Mesothelial cell of epicardium (in vitro differentiated cells): Measurements from ENCODE around the gene MB21D2. TPM values are rescaled to one million over a fixed set of nuclear protein-coding genes. Genes with fewer than 3 reads are reported as not detected.
"Not testable (repeated sequence)": the region's sequence is repeated elsewhere in the genome, so short reads cannot be mapped to it uniquely, and the experiment has no call there.

ENCODE experiments used
- DNase-seq, 2 experiments: peaks; one replicate each; pipeline ENCODE4 v3.0.0; 2021; ENCODE audit warnings: low spot score in 2 of 2; ENCODE audit not compliant: unreplicated experiment in 2 of 2
- H3K27ac Mint-ChIP-seq: 2 replicates; pipeline ENCODE4 v1.8.0; 2021; ENCODE audit warnings: mixed read lengths
- H3K27me3 Mint-ChIP-seq: 2 replicates; pipeline ENCODE4 v1.8.0; 2021; ENCODE audit warnings: low read depth, mixed read lengths
- H3K36me3 Mint-ChIP-seq: 2 replicates; pipeline ENCODE4 v1.8.0; 2021; ENCODE audit warnings: mixed read lengths
- H3K4me1 Mint-ChIP-seq: 2 replicates; pipeline ENCODE4 v1.8.0; 2021; ENCODE audit warnings: mixed read lengths
- H3K4me3 Mint-ChIP-seq: 2 replicates; pipeline ENCODE4 v1.8.0; 2021; ENCODE audit warnings: mild to moderate bottlenecking, moderate library complexity, mixed read lengths
- H3K9me3 Mint-ChIP-seq: 2 replicates; pipeline ENCODE4 v1.8.0; 2021; ENCODE audit warnings: mixed read lengths
- total RNA-seq: library from RNA; stranded (reverse); gene quantifications from 3 replicates; pipeline ENCODE4 v1.2.1, GENCODE V29; 2021
- TF ChIP-seq, protein P1 (sequence below): fragments of 200-600 bp; sonication (generic); IDR thresholded peaks from one replicate; pipeline ENCODE4 v1.5.0; 2021; ENCODE audit warnings: antibody characterized with exemption; ENCODE audit not compliant: unreplicated experiment

Gene MB21D2
- total RNA-seq, 1 donor from 2014 or later = 8.5 TPM

GRCh38 chr3:192855434-192855833, 62.2 kb downstream of the MB21D2 start:
- H3K4me3 Mint-ChIP-seq = no peak overlapping the region

DNA sequence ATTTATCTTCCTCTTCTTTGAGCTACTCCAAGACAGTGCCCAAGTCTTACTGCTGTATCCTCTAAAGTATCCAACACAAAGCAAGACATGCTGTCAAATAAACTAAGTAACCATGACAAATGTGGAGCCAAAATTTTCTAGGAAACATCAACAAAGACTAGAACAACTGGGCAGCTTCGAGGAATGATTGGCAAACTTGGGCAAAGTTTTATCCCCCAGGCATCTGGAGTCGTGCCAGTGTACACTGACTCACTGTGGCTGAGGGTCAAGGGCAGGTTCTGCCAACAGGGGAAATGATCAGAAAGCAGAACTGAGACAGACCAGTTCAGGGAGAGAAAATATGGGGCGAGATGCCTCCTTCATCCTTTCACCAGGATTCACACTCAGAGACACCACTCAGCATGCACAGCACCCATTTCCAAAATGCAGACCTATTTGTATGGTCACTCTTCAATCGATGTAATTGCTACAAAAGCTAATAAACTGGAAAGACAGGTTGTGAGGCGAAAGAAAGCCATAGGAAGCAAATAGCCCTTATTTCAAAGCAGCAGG, 65.8 kb downstream of the MB21D2 start:
- DNase-seq = no peak
- Mint-ChIP-seq H3K36me3 (peaks cover 6% of the 10 kb centered on the region), H3K9me3 (peaks cover 7% of the 10 kb centered on the region), H3K27me3 (no peaks in the 10 kb centered on the region), H3K27ac (peak overlapping the region; percentile 83), H3K4me3 (no peak overlapping the region), H3K4me1 (peaks cover 45% of the 10 kb centered on the region)
- TF ChIP-seq, protein P1, sequence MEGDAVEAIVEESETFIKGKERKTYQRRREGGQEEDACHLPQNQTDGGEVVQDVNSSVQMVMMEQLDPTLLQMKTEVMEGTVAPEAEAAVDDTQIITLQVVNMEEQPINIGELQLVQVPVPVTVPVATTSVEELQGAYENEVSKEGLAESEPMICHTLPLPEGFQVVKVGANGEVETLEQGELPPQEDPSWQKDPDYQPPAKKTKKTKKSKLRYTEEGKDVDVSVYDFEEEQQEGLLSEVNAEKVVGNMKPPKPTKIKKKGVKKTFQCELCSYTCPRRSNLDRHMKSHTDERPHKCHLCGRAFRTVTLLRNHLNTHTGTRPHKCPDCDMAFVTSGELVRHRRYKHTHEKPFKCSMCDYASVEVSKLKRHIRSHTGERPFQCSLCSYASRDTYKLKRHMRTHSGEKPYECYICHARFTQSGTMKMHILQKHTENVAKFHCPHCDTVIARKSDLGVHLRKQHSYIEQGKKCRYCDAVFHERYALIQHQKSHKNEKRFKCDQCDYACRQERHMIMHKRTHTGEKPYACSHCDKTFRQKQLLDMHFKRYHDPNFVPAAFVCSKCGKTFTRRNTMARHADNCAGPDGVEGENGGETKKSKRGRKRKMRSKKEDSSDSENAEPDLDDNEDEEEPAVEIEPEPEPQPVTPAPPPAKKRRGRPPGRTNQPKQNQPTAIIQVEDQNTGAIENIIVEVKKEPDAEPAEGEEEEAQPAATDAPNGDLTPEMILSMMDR = no peak

More at GRCh38 chr3:192855434-192855833, 62.2 kb downstream of the MB21D2 start:
- DNase-seq = no peak
- Mint-ChIP-seq H3K27ac (no peak overlapping the region), H3K9me3 (peaks cover 7% of the 10 kb centered on the region), H3K36me3 (peaks cover 6% of the 10 kb centered on the region), H3K27me3 (no peaks in the 10 kb centered on the region), H3K4me1 (peaks cover 34% of the 10 kb centered on the region)
- TF ChIP-seq, protein P1 = no peak

- Mint-ChIP-seq H3K4me3 (no peak overlapping the region), H3K36me3 (peaks cover 6% of the 10 kb centered on the region), H3K4me1 (peaks cover 45% of the 10 kb centered on the region), H3K27ac (peak overlapping the region; percentile 92), H3K9me3 (peaks cover 7% of the 10 kb centered on the region), H3K27me3 (no peaks in the 10 kb centered on the region)
- TF ChIP-seq, protein P1 = no peak
- peak in 1 of 2 experiments; percentile 45 for DNase-seq
Observed at GRCh38 chr3:192850451-192850981, 67.1 kb downstream of the MB21D2 start.

DNA sequence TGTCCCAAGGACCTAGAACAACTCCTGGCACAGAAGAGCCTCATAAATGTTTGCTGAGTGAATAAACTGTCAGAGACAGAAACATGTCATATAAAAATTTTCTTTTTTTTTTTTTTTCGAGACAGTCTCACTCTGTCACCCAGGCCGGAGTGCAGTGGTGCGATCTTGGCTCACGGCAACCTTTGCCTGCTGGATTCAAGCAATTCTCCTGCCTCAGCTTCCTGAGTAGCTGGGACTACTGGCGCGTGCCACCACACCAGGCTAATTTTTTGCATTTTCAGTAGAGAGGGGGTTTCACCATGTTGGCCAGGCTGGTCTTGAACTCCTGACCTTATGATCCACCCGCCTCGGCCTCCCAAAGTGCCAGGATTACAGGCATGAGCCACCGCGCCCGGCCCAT, 67.8 kb downstream of the MB21D2 start:
- H3K9me3 Mint-ChIP-seq, H3K27me3 Mint-ChIP-seq, H3K4me3 Mint-ChIP-seq, H3K36me3 Mint-ChIP-seq, DNase-seq: not testable (repeated sequence)
- Mint-ChIP-seq H3K27ac (peak overlapping the region; percentile 92), H3K4me1 (peaks cover 45% of the 10 kb centered on the region)

DNA sequence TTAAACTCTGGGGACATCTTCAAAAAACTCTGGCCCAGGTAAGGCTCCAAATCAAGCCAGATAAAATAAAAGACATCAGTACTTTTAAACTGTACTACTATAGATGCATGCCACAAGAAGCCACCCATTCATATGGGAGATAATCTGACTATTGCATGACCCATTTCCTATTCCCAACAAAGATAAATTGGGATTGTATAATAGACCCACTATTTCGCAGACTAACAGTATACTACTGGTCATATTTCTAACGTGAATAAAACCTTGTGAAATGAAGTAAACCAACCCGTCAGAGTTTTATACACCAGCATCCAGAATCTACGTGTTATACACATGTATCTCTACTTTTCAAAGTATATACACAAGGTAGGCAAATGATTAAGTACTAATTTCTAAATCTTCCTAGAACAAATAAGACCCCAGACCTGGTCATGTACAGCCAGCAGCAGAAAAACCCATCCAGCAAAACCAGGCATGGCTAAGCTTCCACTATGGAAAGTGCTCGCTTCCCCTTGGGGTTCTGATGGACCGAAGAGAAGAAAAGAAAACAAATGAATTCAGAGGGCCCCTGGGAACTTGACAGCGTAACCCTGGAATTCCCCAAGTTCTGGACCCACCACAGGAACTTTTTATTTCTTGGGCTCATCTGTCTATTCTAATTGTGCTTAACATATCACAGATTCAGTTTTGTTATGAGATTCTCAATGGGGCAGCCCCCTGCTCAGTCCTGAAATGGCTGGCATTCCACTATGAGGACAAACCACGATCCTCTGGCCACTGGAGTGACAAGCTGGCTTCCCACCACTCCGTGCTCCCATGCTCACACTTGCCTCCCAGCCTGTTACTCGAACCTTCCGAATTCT, 69.1 kb downstream of the MB21D2 start:
- Mint-ChIP-seq H3K27ac (peak overlapping the region; percentile 78), H3K9me3 (no peaks in the 10 kb centered on the region), H3K4me1 (peaks cover 55% of the 10 kb centered on the region), H3K4me3 (no peak overlapping the region), H3K36me3 (no peaks in the 10 kb centered on the region), H3K27me3 (no peaks in the 10 kb centered on the region)
- DNase-seq = no peak
- TF ChIP-seq, protein P1 = no peak

DNA sequence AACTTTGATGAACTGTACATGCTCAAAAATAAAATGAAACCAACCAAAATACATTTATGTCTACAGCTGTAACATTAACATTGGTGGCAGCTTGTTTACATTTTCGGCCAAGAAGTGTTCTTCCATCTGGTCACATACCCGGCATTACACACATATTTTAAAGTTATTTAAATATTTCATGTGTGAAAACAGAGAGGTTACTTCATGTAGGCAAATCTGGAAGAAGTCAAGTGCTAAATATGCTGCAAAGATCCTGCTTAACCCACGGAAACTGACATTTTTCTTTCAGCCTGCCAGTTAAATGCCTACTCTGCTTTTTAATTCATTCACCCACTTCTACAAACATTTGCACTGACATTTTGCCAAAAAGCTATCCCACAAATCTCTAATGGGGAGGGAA, 69.7 kb downstream of the MB21D2 start:
- H3K27ac Mint-ChIP-seq = peak overlapping the region; percentile 78
- H3K4me3 Mint-ChIP-seq = no peak overlapping the region
- H3K9me3 Mint-ChIP-seq = no peaks in the 10 kb centered on the region
- H3K4me1 Mint-ChIP-seq = peaks cover 52% of the 10 kb centered on the region
- no peaks in the 10 kb centered on the region for H3K27me3 Mint-ChIP-seq
- DNase-seq = no peak
- H3K36me3 Mint-ChIP-seq = no peaks in the 10 kb centered on the region
- TF ChIP-seq, protein P1 = no peak
